Ectodermal cell (in vitro differentiated cells): ENCODE results near the gene CACNA1H.
"Not testable (repeated sequence)": the region's sequence is repeated elsewhere in the genome, so short reads cannot be mapped to it uniquely, and the experiment has no call there.

Experiments used
- H3K27ac ChIP-seq: 2 replicates; pipeline ENCODE4 v1.7.0; 2013; ENCODE audit warnings: mild to moderate bottlenecking, low read depth, low read length; ENCODE audit not compliant: insufficient read depth, poor library complexity, severe bottlenecking
- H3K27me3 ChIP-seq: 2 replicates; pipeline ENCODE4 v1.7.0; 2013; ENCODE audit warnings: mild to moderate bottlenecking, low read length; ENCODE audit not compliant: insufficient read depth, control insufficient read depth, poor library complexity, severe bottlenecking
- H3K36me3 ChIP-seq: one replicate; pipeline ENCODE4 v1.7.0; 2013; ENCODE audit warnings: low read length; ENCODE audit not compliant: control insufficient read depth, insufficient read depth
- H3K4me1 ChIP-seq: one replicate; pipeline ENCODE4 v1.7.0; 2013; ENCODE audit warnings: low read length; ENCODE audit not compliant: control insufficient read depth, insufficient read depth
- H3K4me3 ChIP-seq: 2 replicates; pipeline ENCODE4 v1.7.0; 2013; ENCODE audit warnings: low read depth, low read length, control low read depth; ENCODE audit not compliant: insufficient read depth
- H3K9me3 ChIP-seq: 2 replicates; pipeline ENCODE4 v1.7.0; 2013; ENCODE audit warnings: mild to moderate bottlenecking, low read length, moderate library complexity; ENCODE audit not compliant: control insufficient read depth
- WGBS, 2 experiments: methylation state at CpG; one replicate each; pipeline ENCODE4 v1.1.7; 2013; ENCODE audit warnings: missing lambda C conversion rate in 2 of 2; 5-methylcytosine and 5-hydroxymethylcytosine counted together

The CACNA1H gene

GRCh38 chr16:1237990-1238389, 85.1 kb downstream of the CACNA1H start:
- Histone ChIP-seq H3K9me3 (no peaks in the 10 kb centered on the region), H3K36me3 (no peaks in the 10 kb centered on the region), H3K27ac (no peak overlapping the region), H3K27me3 (no peaks in the 10 kb centered on the region), H3K4me3 (no peak overlapping the region), H3K4me1 (no peaks in the 10 kb centered on the region)
- WGBS, 2 experiments: 88 to 93% methylated on average over 9 of the region's 9 CpGs

DNA sequence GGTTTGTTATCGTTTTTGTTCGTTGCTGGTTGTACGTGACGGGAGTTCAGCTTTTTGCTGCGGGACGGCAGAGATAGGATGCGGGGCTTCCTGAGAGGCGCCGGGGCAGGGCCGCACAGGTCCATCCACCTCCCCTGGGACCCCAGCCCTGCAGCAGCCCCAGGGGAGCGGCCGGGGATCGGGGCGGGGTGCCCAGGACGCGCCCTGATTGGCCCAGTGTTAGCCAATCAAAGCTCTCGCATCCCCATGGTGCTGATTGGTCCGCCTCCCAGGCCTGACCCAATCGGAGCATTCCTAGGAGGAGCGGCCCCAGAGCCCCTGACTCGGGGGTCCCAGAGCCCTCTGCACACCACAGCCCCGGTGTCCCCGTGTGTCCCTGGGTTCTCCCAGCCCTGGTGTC, 86.0 kb downstream of the CACNA1H start:
- 90 to 93% methylated on average over 16 to 18 of the region's 23 CpGs for WGBS, 2 experiments
- H3K9me3 ChIP-seq, H3K36me3 ChIP-seq, H3K27ac ChIP-seq, H3K4me3 ChIP-seq, H3K4me1 ChIP-seq, H3K27me3 ChIP-seq: not testable (repeated sequence)

GRCh38 chr16:1239575-1239974, 86.7 kb downstream of the CACNA1H start:
- not testable (repeated sequence) for H3K36me3 ChIP-seq, H3K9me3 ChIP-seq, H3K4me3 ChIP-seq, H3K27ac ChIP-seq, H3K27me3 ChIP-seq, H3K4me1 ChIP-seq
- 88 to 91% methylated on average over 6 of the region's 9 CpGs for WGBS, 2 experiments

- H3K4me3 ChIP-seq, H3K9me3 ChIP-seq, H3K36me3 ChIP-seq, H3K27ac ChIP-seq, H3K27me3 ChIP-seq, H3K4me1 ChIP-seq: not testable (repeated sequence)
- 63 to 83% methylated on average over 4 of the region's 12 CpGs for WGBS, 2 experiments
These were observed 87.5 kb downstream of the CACNA1H start, which contains the start of gene TPSAB1 for GRCh38 chr16:1240436-1240835. TSS of gene TPSAB1 (plus strand) at chr16:1240705. CDS start at chr16:1240939, 234 bp downstream.

DNA sequence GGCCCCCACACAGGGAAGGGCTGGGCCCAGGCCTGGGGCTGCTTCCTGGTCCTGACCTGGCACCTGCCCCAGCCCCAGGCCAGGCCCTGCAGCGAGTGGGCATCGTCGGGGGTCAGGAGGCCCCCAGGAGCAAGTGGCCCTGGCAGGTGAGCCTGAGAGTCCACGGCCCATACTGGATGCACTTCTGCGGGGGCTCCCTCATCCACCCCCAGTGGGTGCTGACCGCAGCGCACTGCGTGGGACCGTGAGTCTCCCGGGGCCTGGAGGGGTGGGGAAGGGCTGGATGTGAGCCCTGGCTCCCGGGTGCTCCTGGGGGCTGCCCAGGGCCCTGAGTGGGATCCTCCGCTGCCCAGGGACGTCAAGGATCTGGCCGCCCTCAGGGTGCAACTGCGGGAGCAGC, 88.2 kb downstream of the CACNA1H start:
- WGBS, 2 experiments: 95 to 96% methylated on average over 10 of the region's 15 CpGs
- not testable (repeated sequence) for H3K4me1 ChIP-seq, H3K4me3 ChIP-seq, H3K27me3 ChIP-seq, H3K36me3 ChIP-seq, H3K9me3 ChIP-seq, H3K27ac ChIP-seq

- not testable (repeated sequence) for H3K4me3 ChIP-seq, H3K9me3 ChIP-seq, H3K4me1 ChIP-seq, H3K27ac ChIP-seq, H3K36me3 ChIP-seq
- WGBS, 2 experiments: 74 to 78% methylated on average over 6 of the region's 11 CpGs
- peaks cover 30% of the 10 kb centered on the region for H3K27me3 ChIP-seq
These were observed 90.5 kb downstream of the CACNA1H start for GRCh38 chr16:1243363-1243762.

- H3K9me3 ChIP-seq, H3K4me3 ChIP-seq, H3K4me1 ChIP-seq, H3K36me3 ChIP-seq, H3K27ac ChIP-seq: not testable (repeated sequence)
- 83 to 87% methylated on average over 30 to 31 of the region's 32 CpGs for WGBS, 2 experiments
- peaks cover 30% of the 10 kb centered on the region for H3K27me3 ChIP-seq
These were observed 91.3 kb downstream of the CACNA1H start for GRCh38 chr16:1243907-1244850.

- Histone ChIP-seq H3K4me1 (no peaks in the 10 kb centered on the region), H3K4me3 (no peak overlapping the region), H3K36me3 (no peaks in the 10 kb centered on the region), H3K27ac (no peak overlapping the region), H3K9me3 (no peaks in the 10 kb centered on the region), H3K27me3 (peaks cover 30% of the 10 kb centered on the region)
- 93 to 94% methylated on average over 12 of the region's 12 CpGs for WGBS, 2 experiments
These were observed 92.0 kb downstream of the CACNA1H start for GRCh38 chr16:1244881-1245280.

GRCh38 chr16:1245452-1246020, 92.6 kb downstream of the CACNA1H start:
- 81 to 82% methylated on average over 21 to 22 of the region's 22 CpGs for WGBS, 2 experiments
- Histone ChIP-seq H3K4me1 (no peaks in the 10 kb centered on the region), H3K9me3 (no peaks in the 10 kb centered on the region), H3K27me3 (peaks cover 30% of the 10 kb centered on the region), H3K4me3 (no peak overlapping the region), H3K36me3 (no peaks in the 10 kb centered on the region), H3K27ac (no peak overlapping the region)

- H3K27ac ChIP-seq, H3K4me1 ChIP-seq, H3K4me3 ChIP-seq, H3K36me3 ChIP-seq, H3K9me3 ChIP-seq: not testable (repeated sequence)
- peaks cover 33% of the 10 kb centered on the region for H3K27me3 ChIP-seq
- 88 to 89% methylated on average over 14 of the region's 14 CpGs for WGBS, 2 experiments
These were observed 95.1 kb downstream of the CACNA1H start for GRCh38 chr16:1247903-1248537.
